Osteoblast (primary cell): ENCODE data around the gene RARRES1. TPM values are rescaled to one million over a fixed set of nuclear protein-coding genes. Genes with fewer than 3 reads are reported as not detected.
A peak's percentile ranks its signal among the peaks of the same experiment; 100 is the strongest.

Source experiments
- DNase-seq: peaks from one replicate; pipeline ENCODE4 v3.0.0; 2011; ENCODE audit warnings: low spot score, mixed read lengths; ENCODE audit not compliant: insufficient read length; ENCODE audit errors: missing footprints
- H2AFZ ChIP-seq: 2 replicates; pipeline ENCODE4 v1.6.0; 2011; ENCODE audit warnings: mild to moderate bottlenecking, low read length
- H3K27ac ChIP-seq: 2 replicates; pipeline ENCODE4 v1.5.1; 2011; ENCODE audit warnings: mild to moderate bottlenecking, low read depth, low read length, moderate library complexity
- H3K27me3 ChIP-seq: 2 replicates; pipeline ENCODE4 v1.6.0; 2012; ENCODE audit warnings: mild to moderate bottlenecking, control low read depth, inconsistent platforms, low read length, moderate library complexity; ENCODE audit not compliant: insufficient read depth
- H3K36me3 ChIP-seq: 2 replicates; pipeline ENCODE4 v1.5.1; 2011; ENCODE audit warnings: mild to moderate bottlenecking, low read length, control low read depth, moderate library complexity; ENCODE audit not compliant: insufficient read depth
- H3K4me1 ChIP-seq: 2 replicates; pipeline ENCODE4 v1.5.1; 2011; ENCODE audit warnings: mild to moderate bottlenecking, low read length, control low read depth, moderate library complexity; ENCODE audit not compliant: insufficient read depth
- H3K4me2 ChIP-seq: 2 replicates; pipeline ENCODE4 v1.6.0; 2011; ENCODE audit warnings: mild to moderate bottlenecking, low read length; ENCODE audit not compliant: insufficient read depth
- H3K4me3 ChIP-seq: fragments of 200-600 bp; sonication (generic); 3 replicates; pipeline ENCODE4 v1.5.1; 2012; ENCODE audit warnings: mild to moderate bottlenecking, low read length, inconsistent platforms; ENCODE audit not compliant: insufficient read depth
- H3K79me2 ChIP-seq: 2 replicates; pipeline ENCODE4 v1.6.0; 2012; ENCODE audit warnings: mild to moderate bottlenecking, low read length, control low read depth, inconsistent platforms; ENCODE audit not compliant: insufficient read depth
- H3K9me3 ChIP-seq: 2 replicates; pipeline ENCODE4 v1.5.1; 2011; ENCODE audit warnings: low read depth, low read length, control low read depth
- H4K20me1 ChIP-seq: 2 replicates; pipeline ENCODE4 v1.6.0; 2012; ENCODE audit warnings: mild to moderate bottlenecking, low read length, control low read depth; ENCODE audit not compliant: insufficient read depth
- total RNA-seq: library from RNA; depleted of rRNA; stranded (reverse); fragments of >200 nt; gene quantifications from 2 replicates; pipeline ENCODE4 v1.2.3, GENCODE V29; 2012
- TF ChIP-seq, protein P1 (sequence below): IDR thresholded peaks from 2 replicates; pipeline ENCODE4 v1.5.1; 2011; ENCODE audit warnings: mild to moderate bottlenecking, low read depth, low read length, moderate library complexity; ENCODE audit errors: extremely low read depth

Gene RARRES1
- total RNA-seq, 1 donor, result 19.5 TPM

- no peak overlapping the region for H2AFZ ChIP-seq
- no peak overlapping the region for H3K4me2 ChIP-seq
- no peak overlapping the region for H3K27ac ChIP-seq
- H3K79me2 ChIP-seq, result no peaks in the 10 kb centered on the region
- H3K27me3 ChIP-seq, result no peaks in the 10 kb centered on the region
- peaks cover 37% of the 10 kb centered on the region for H3K36me3 ChIP-seq
- no peak overlapping the region for H3K4me3 ChIP-seq
- H3K9me3 ChIP-seq, result no peaks in the 10 kb centered on the region
- H3K4me1 ChIP-seq, result peaks cover 15% of the 10 kb centered on the region
- no peaks in the 10 kb centered on the region for H4K20me1 ChIP-seq
- TF ChIP-seq, protein P1, sequence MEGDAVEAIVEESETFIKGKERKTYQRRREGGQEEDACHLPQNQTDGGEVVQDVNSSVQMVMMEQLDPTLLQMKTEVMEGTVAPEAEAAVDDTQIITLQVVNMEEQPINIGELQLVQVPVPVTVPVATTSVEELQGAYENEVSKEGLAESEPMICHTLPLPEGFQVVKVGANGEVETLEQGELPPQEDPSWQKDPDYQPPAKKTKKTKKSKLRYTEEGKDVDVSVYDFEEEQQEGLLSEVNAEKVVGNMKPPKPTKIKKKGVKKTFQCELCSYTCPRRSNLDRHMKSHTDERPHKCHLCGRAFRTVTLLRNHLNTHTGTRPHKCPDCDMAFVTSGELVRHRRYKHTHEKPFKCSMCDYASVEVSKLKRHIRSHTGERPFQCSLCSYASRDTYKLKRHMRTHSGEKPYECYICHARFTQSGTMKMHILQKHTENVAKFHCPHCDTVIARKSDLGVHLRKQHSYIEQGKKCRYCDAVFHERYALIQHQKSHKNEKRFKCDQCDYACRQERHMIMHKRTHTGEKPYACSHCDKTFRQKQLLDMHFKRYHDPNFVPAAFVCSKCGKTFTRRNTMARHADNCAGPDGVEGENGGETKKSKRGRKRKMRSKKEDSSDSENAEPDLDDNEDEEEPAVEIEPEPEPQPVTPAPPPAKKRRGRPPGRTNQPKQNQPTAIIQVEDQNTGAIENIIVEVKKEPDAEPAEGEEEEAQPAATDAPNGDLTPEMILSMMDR, result no peak
- no peak for DNase-seq
These were observed 11.7 kb upstream of the RARRES1 start for GRCh38 chr3:158743664-158744566.

- Histone ChIP-seq H3K27me3 (no peaks in the 10 kb centered on the region), H3K27ac (peak overlapping the region; percentile 10), H3K79me2 (no peaks in the 10 kb centered on the region), H3K4me3 (no peak overlapping the region), H3K36me3 (peaks cover 31% of the 10 kb centered on the region), H4K20me1 (no peaks in the 10 kb centered on the region), H3K9me3 (no peaks in the 10 kb centered on the region), H3K4me1 (peaks cover 15% of the 10 kb centered on the region), H2AFZ (no peak overlapping the region), H3K4me2 (no peak overlapping the region)
- TF ChIP-seq, protein P1, result no peak
- no peak for DNase-seq
These were observed 10.8 kb upstream of the RARRES1 start for GRCh38 chr3:158742871-158743663.

DNA sequence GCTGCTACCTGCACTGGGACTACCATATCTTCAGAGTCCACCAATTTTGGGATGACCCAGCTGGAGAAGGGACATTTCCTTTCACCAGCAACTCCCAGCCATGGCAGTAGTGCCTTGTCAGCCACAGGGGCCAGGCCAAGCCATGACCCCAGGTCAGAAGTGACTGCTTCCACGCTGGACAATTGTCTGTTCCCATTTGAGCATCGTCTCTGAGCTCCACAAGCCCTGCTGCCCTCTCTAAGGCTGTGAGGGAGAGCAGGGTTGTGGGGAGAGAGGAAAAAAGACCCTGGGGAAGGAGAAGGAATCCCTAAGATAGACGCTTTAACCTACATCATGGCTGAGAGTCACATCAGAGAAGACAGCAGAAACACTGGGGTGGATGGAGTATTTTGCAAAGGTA lies 7.4 kb upstream of the RARRES1 start:
- Histone ChIP-seq H3K4me2 (no peak overlapping the region), H3K4me1 (no peaks in the 10 kb centered on the region), H3K27ac (no peak overlapping the region), H4K20me1 (no peaks in the 10 kb centered on the region), H2AFZ (no peak overlapping the region), H3K9me3 (peaks cover 5% of the 10 kb centered on the region), H3K27me3 (no peaks in the 10 kb centered on the region), H3K36me3 (peaks cover 17% of the 10 kb centered on the region), H3K4me3 (no peak overlapping the region), H3K79me2 (no peaks in the 10 kb centered on the region)
- DNase-seq, result no peak
- TF ChIP-seq, protein P1, result no peak

GRCh38 chr3:158739078-158739477 lies 6.8 kb upstream of the RARRES1 start:
- H3K79me2 ChIP-seq, result no peaks in the 10 kb centered on the region

More at GRCh38 chr3:158739078-158739477, 6.8 kb upstream of the RARRES1 start:
- no peaks in the 10 kb centered on the region for H4K20me1 ChIP-seq
- TF ChIP-seq, protein P1, result no peak
- H3K4me2 ChIP-seq, result no peak overlapping the region
- H3K9me3 ChIP-seq, result peaks cover 5% of the 10 kb centered on the region
- H2AFZ ChIP-seq, result no peak overlapping the region
- H3K36me3 ChIP-seq, result peaks cover 15% of the 10 kb centered on the region
- no peak for DNase-seq
- H3K27me3 ChIP-seq, result no peaks in the 10 kb centered on the region
- H3K27ac ChIP-seq, result no peak overlapping the region
- no peaks in the 10 kb centered on the region for H3K4me1 ChIP-seq
- H3K4me3 ChIP-seq, result no peak overlapping the region
